ENCODE measurements around the gene MAML3.

Gene MAML3

GRCh38 chr4:139797287-139797686 lies 356.7 kb downstream of the MAML3 start:
- DNase-seq, result no peak

GRCh38 chr4:139795527-139796314 lies 358.3 kb downstream of the MAML3 start:
- DNase-seq, result no peak

GRCh38 chr4:139794158-139794954 lies 359.6 kb downstream of the MAML3 start:
- no peak for DNase-seq

GRCh38 chr4:139791681-139792080 lies 362.3 kb downstream of the MAML3 start:
- no peak for DNase-seq

GRCh38 chr4:139790291-139790690 lies 363.7 kb downstream of the MAML3 start:
- no peak for DNase-seq

GRCh38 chr4:139789096-139789654 lies 364.8 kb downstream of the MAML3 start:
- no peak for DNase-seq

GRCh38 chr4:139786494-139787354 lies 367.3 kb downstream of the MAML3 start:
- no peak for DNase-seq

- no peak for DNase-seq
These were observed 368.6 kb downstream of the MAML3 start for GRCh38 chr4:139785356-139785755.

- no peak for DNase-seq
These were observed 370.1 kb downstream of the MAML3 start for GRCh38 chr4:139783741-139784484.

- DNase-seq, result no peak
These were observed 371.0 kb downstream of the MAML3 start for GRCh38 chr4:139782926-139783522.

GRCh38 chr4:139781066-139781465 lies 372.9 kb downstream of the MAML3 start:
- no peak for DNase-seq

GRCh38 chr4:139779691-139780090 lies 374.3 kb downstream of the MAML3 start:
- no peak for DNase-seq

GRCh38 chr4:139777757-139778156 lies 376.2 kb downstream of the MAML3 start:
- no peak for DNase-seq

GRCh38 chr4:139776235-139776634 lies 377.7 kb downstream of the MAML3 start:
- DNase-seq, result no peak

GRCh38 chr4:139774759-139775487 lies 379.1 kb downstream of the MAML3 start:
- DNase-seq, result no peak

- no peak for DNase-seq
These were observed 380.2 kb downstream of the MAML3 start for GRCh38 chr4:139773560-139774318.

- DNase-seq, result no peak
These were observed 383.6 kb downstream of the MAML3 start for GRCh38 chr4:139770361-139770760.

- no peak for DNase-seq
These were observed 384.6 kb downstream of the MAML3 start for GRCh38 chr4:139769364-139769763.

- no peak for DNase-seq
These were observed 385.1 kb downstream of the MAML3 start for GRCh38 chr4:139768896-139769295.

- DNase-seq, result no peak
These were observed 385.6 kb downstream of the MAML3 start for GRCh38 chr4:139768366-139768765.
